HepG2 (cell line): ENCODE measurements around the gene TOR4A. TPM values are rescaled to one million over a fixed set of nuclear protein-coding genes. Genes with fewer than 3 reads are reported as not detected.

Source experiments
- ATF1 ChIP-seq: IDR thresholded peaks from 2 replicates; pipeline ENCODE4 v1.6.1; 2016; ENCODE audit warnings: mild to moderate bottlenecking, control low read depth
- CCDC6 ChIP-seq: sonication (generic); formaldehyde crosslinking; IDR thresholded peaks from 2 replicates; pipeline ENCODE4 v1.8.1; 2022; ENCODE audit warnings: mild to moderate bottlenecking, missing genetic modification reagents, moderate library complexity
- DNMT1 ChIP-seq: sonication (generic); formaldehyde crosslinking; IDR thresholded peaks from 2 replicates; pipeline ENCODE4 v1.5.1; 2020; ENCODE audit warnings: mild to moderate bottlenecking, missing genetic modification reagents
- EP300 ChIP-seq, 3 experiments: sonication (generic) in 1 of 3; formaldehyde crosslinking in 1 of 3; IDR thresholded peaks; 2 replicates each; pipeline versions ENCODE4 v1.5.1 to v1.6.1; 2011 to 2020; ENCODE audit warnings: low read depth in 2 of 3, low read length in 2 of 3, borderline replicate concordance in 1 of 3, improper control_type of control experiment in 1 of 3, mild to moderate bottlenecking in 1 of 3, missing genetic modification reagents in 1 of 3, moderate library complexity in 1 of 3
- NFE2L1 ChIP-seq: sonication (generic); formaldehyde crosslinking; IDR thresholded peaks from 2 replicates; pipeline ENCODE4 v1.4.0; 2020; ENCODE audit warnings: missing genetic modification reagents, mild to moderate bottlenecking, borderline replicate concordance
- REXO4 ChIP-seq: sonication (generic); formaldehyde crosslinking; IDR thresholded peaks from 2 replicates; pipeline ENCODE4 v1.8.0; 2022; ENCODE audit warnings: missing genetic modification reagents, mild to moderate bottlenecking, borderline replicate concordance
- SALL2 ChIP-seq: sonication (generic); formaldehyde crosslinking; IDR thresholded peaks from 2 replicates; pipeline ENCODE4 v1.8.1; 2023; ENCODE audit warnings: mild to moderate bottlenecking, missing genetic modification reagents, inconsistent platforms
- SOX13 ChIP-seq, 3 experiments: fragments of 450-650 bp in 1 of 3; sonication (generic) in 1 of 3; formaldehyde crosslinking in 1 of 3; IDR thresholded peaks in 2 of 3; conservative IDR thresholded peaks in 1 of 3; 2 replicates each; pipeline versions ENCODE4 v1.5.0 to v1.6.1; 2016 to 2020; ENCODE audit warnings: antibody characterized with exemption in 1 of 3, mild to moderate bottlenecking in 1 of 3, missing compliant biosample characterization in 1 of 3, missing genetic modification reagents in 1 of 3, moderate library complexity in 1 of 3
- TEAD2 ChIP-seq: sonication (generic); formaldehyde crosslinking; IDR thresholded peaks from 2 replicates; pipeline ENCODE4 v1.9.0; 2021; ENCODE audit warnings: missing genetic modification reagents
- ZFP62 ChIP-seq: sonication (generic); formaldehyde crosslinking; IDR thresholded peaks from 2 replicates; pipeline ENCODE4 v1.4.0; 2020; ENCODE audit warnings: missing genetic modification reagents
- ZNF121 ChIP-seq: sonication (generic); formaldehyde crosslinking; IDR thresholded peaks from 2 replicates; pipeline ENCODE4 v1.5.0; 2020; ENCODE audit warnings: mild to moderate bottlenecking, missing genetic modification reagents
- ZNF263 ChIP-seq: sonication (generic); formaldehyde crosslinking; IDR thresholded peaks from 2 replicates; pipeline ENCODE4 v1.4.0; 2020; ENCODE audit warnings: missing genetic modification reagents
- ZSCAN25 ChIP-seq: sonication (generic); formaldehyde crosslinking; IDR thresholded peaks from 2 replicates; pipeline ENCODE4 v1.8.0; 2022; ENCODE audit warnings: mild to moderate bottlenecking, missing genetic modification reagents
- ZZZ3 ChIP-seq: sonication (generic); formaldehyde crosslinking; IDR thresholded peaks from 2 replicates; pipeline ENCODE4 v1.4.0; 2020; ENCODE audit warnings: missing genetic modification reagents, mild to moderate bottlenecking, borderline replicate concordance
- polyA plus RNA-seq, 8 experiments: library from polyadenylated mRNA; depleted of rRNA in 3 of 8; stranded (reverse) in 7 of 8; unstranded in 1 of 8; fragments of >200 nt; fragmentation: Illumina TruSeq in 4 of 8; extraction: Trizol in 4 of 8; gene quantifications; 2 replicates each; pipeline versions ENCODE4 v1.2.1 to v1.2.3, GENCODE V29; 2011 to 2016; ENCODE audit warnings: low read depth in 4 of 8, missing spikeins in 1 of 8, mixed read lengths in 1 of 8; ENCODE audit not compliant: insufficient read depth in 1 of 8
- total RNA-seq, 5 experiments: library from RNA; depleted of rRNA; stranded (reverse); fragments of >200 nt; fragmentation: Illumina TruSeq; extraction: Trizol; gene quantifications; 2 replicates each; pipeline ENCODE4 v1.2.3, GENCODE V29; 2016; ENCODE audit warnings: low read depth in 1 of 5
- TF ChIP-seq, protein P1 (sequence below): sonication (generic); formaldehyde crosslinking; IDR thresholded peaks from 2 replicates; pipeline ENCODE4 v1.4.0; 2020; ENCODE audit warnings: low read depth, missing genetic modification reagents
- TF ChIP-seq, protein P2 (sequence below): IDR thresholded peaks from 2 replicates; pipeline ENCODE4 v1.6.1; 2016; ENCODE audit warnings: missing biosample characterization, missing genetic modification reagents, low read depth
- TF ChIP-seq, protein P3 (sequence below): sonication (generic); formaldehyde crosslinking; IDR thresholded peaks from 2 replicates; pipeline ENCODE4 v1.5.1; 2020; ENCODE audit warnings: missing genetic modification reagents, mild to moderate bottlenecking, borderline replicate concordance
- TF ChIP-seq, protein P4 (sequence below): sonication (generic); formaldehyde crosslinking; IDR thresholded peaks from 2 replicates; pipeline ENCODE4 v1.4.0; 2020; ENCODE audit warnings: missing genetic modification reagents

Gene TOR4A
- total and polyA plus RNA-seq, 2 of the 13 experiments (the other 11 are each of a cell fraction or from before 2014, with no cell fraction given) = 11.1 to 14.2 TPM

DNA sequence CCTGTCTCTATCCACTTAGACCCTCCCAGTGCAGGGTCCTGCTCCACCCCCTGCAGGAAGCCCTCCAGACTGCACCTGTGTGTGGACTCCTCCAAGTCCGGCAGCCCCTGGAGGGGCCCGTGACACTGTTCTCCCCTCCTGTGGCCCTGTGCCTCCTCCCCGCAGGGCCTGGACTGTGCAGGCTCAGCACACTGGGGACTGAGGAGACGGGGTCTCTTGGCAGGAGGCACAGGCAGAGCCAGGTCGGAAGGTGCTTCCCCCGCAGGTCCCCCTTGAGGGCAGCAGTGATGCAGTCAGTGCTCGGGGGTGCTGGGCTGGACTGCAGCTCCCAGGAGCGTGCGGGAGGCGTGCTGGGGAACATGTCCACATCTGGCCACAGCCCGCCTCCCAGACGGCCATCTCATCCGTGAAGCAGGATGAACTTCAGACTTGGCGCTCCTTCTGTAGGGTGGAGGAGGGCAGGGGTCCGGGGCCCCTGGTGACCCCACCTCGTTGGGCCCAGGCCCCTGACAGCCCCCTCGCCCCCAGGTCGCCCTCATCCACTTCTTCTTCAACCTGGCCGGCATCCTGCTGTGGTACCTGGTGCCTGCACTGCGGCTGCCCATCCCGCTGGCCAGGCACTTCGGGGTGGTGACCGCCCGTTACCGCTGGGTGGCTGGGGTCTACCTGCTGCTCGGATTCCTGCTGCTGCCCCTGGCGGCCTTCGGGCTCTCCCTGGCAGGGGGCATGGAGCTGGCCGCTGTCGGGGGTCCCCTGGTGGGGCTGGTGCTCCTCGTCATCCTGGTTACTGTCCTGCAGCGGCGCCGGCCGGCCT lies 41.9 kb upstream of the TOR4A start (continued):
- TF ChIP-seq, protein P1, sequence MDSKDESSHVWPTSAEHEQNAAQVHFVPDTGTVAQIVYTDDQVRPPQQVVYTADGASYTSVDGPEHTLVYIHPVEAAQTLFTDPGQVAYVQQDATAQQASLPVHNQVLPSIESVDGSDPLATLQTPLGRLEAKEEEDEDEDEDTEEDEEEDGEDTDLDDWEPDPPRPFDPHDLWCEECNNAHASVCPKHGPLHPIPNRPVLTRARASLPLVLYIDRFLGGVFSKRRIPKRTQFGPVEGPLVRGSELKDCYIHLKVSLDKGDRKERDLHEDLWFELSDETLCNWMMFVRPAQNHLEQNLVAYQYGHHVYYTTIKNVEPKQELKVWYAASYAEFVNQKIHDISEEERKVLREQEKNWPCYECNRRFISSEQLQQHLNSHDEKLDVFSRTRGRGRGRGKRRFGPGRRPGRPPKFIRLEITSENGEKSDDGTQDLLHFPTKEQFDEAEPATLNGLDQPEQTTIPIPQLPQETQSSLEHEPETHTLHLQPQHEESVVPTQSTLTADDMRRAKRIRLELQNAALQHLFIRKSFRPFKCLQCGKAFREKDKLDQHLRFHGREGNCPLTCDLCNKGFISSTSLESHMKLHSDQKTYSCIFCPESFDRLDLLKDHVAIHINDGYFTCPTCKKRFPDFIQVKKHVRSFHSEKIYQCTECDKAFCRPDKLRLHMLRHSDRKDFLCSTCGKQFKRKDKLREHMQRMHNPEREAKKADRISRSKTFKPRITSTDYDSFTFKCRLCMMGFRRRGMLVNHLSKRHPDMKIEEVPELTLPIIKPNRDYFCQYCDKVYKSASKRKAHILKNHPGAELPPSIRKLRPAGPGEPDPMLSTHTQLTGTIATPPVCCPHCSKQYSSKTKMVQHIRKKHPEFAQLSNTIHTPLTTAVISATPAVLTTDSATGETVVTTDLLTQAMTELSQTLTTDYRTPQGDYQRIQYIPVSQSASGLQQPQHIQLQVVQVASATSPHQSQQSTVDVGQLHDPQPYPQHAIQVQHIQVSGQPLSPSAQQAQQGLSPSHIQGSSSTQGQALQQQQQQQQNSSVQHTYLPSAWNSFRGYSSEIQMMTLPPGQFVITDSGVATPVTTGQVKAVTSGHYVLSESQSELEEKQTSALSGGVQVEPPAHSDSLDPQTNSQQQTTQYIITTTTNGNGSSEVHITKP (CRISPR knock-in tag) = peak; percentile 53; the same call in 1 of the 2 replicates
- no peak; the same call in 1 of the 2 replicates for TF ChIP-seq ZNF263 (CRISPR knock-in tag)
- no peak for TF ChIP-seq ZZZ3
- TF ChIP-seq, protein P2, sequence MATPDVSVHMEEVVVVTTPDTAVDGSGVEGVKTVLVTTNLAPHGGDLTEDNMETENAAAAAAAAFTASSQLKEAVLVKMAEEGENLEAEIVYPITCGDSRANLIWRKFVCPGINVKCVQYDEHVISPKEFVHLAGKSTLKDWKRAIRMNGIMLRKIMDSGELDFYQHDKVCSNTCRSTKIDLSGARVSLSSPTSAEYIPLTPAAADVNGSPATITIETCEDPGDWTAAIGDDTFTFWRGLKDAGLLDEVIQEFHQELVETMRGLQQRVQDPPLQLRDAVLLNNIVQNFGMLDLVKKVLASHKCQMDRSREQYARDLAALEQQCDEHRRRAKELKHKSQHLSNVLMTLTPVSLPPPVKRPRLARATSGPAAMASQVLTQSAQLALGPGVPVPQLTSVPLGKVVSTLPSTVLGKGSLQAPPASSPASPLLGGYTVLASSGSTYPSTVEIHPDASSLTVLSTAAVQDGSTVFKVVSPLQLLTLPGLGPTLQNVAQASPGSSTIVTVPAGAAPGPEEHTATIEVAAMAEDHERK (CRISPR knock-in tag) = no peak
- no peak for TF ChIP-seq NFE2L1 (CRISPR knock-in tag)
- TF ChIP-seq, protein P3, sequence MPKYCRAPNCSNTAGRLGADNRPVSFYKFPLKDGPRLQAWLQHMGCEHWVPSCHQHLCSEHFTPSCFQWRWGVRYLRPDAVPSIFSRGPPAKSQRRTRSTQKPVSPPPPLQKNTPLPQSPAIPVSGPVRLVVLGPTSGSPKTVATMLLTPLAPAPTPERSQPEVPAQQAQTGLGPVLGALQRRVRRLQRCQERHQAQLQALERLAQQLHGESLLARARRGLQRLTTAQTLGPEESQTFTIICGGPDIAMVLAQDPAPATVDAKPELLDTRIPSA = 0 out of 2 replicates have a peak, but pooled peaks have one; percentile 44
- no peak for TF ChIP-seq ATF1 (CRISPR knock-in tag)
- TF ChIP-seq REXO4 (CRISPR knock-in tag) = no peak
- no peak for TF ChIP-seq SOX13 (IDR thresholded peaks at IDR 0.05)
- no peak for TF ChIP-seq SOX13 (CRISPR knock-in tag; conservative IDR thresholded peaks at IDR 0.05 in 1 of 2, IDR thresholded peaks at IDR 0.05 in 1 of 2)
- TF ChIP-seq ZNF121 = no peak
- TF ChIP-seq ZSCAN25 (CRISPR knock-in tag) = peak; percentile 88
- no peak for TF ChIP-seq DNMT1
- TF ChIP-seq ZFP62 (CRISPR knock-in tag) = no peak
- TF ChIP-seq SALL2 (CRISPR knock-in tag) = no peak
- TF ChIP-seq, protein P4, sequence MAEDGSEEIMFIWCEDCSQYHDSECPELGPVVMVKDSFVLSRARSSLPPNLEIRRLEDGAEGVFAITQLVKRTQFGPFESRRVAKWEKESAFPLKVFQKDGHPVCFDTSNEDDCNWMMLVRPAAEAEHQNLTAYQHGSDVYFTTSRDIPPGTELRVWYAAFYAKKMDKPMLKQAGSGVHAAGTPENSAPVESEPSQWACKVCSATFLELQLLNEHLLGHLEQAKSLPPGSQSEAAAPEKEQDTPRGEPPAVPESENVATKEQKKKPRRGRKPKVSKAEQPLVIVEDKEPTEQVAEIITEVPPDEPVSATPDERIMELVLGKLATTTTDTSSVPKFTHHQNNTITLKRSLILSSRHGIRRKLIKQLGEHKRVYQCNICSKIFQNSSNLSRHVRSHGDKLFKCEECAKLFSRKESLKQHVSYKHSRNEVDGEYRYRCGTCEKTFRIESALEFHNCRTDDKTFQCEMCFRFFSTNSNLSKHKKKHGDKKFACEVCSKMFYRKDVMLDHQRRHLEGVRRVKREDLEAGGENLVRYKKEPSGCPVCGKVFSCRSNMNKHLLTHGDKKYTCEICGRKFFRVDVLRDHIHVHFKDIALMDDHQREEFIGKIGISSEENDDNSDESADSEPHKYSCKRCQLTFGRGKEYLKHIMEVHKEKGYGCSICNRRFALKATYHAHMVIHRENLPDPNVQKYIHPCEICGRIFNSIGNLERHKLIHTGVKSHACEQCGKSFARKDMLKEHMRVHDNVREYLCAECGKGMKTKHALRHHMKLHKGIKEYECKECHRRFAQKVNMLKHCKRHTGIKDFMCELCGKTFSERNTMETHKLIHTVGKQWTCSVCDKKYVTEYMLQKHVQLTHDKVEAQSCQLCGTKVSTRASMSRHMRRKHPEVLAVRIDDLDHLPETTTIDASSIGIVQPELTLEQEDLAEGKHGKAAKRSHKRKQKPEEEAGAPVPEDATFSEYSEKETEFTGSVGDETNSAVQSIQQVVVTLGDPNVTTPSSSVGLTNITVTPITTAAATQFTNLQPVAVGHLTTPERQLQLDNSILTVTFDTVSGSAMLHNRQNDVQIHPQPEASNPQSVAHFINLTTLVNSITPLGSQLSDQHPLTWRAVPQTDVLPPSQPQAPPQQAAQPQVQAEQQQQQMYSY (CRISPR knock-in tag) = no peak
- no peak for TF ChIP-seq TEAD2
- no peak for TF ChIP-seq CCDC6 (CRISPR knock-in tag)
- 0 out of 4 replicates have a peak, but pooled peaks of 1 of the 2 experiments have one; percentile 10 for TF ChIP-seq EP300 (IDR thresholded peaks at IDR 0.05; ENCODE audit: low read depth in 2 of 2, low read length in 2 of 2)
- no peak; the same call in 1 of the 2 replicates for TF ChIP-seq EP300 (CRISPR knock-in tag; IDR thresholded peaks at IDR 0.05; ENCODE audit: borderline replicate concordance)
